Muscle layer of colon (tissue), 2 donors: ENCODE measurements around the gene BOLA2B.
"Not testable (repeated sequence)": the region's sequence is repeated elsewhere in the genome, so short reads cannot be mapped to it uniquely, and the experiment has no call there.

Experiments
- H3K27ac ChIP-seq: one replicate; pipeline ENCODE4 v1.7.0; 2013; ENCODE audit warnings: low read depth, mild to moderate bottlenecking, low read length, moderate library complexity
- H3K27me3 ChIP-seq, 2 donors: one replicate each; pipeline ENCODE4 v1.7.0; 2013; ENCODE audit warnings: low read length in 2 of 2, mild to moderate bottlenecking in 2 of 2; ENCODE audit not compliant: insufficient read depth in 2 of 2, control insufficient read depth in 1 of 2
- H3K36me3 ChIP-seq: one replicate; pipeline ENCODE4 v1.7.0; 2013; ENCODE audit warnings: mild to moderate bottlenecking, low read length; ENCODE audit not compliant: insufficient read depth
- H3K4me1 ChIP-seq: one replicate; pipeline ENCODE4 v1.7.0; 2013; ENCODE audit warnings: mild to moderate bottlenecking, low read length; ENCODE audit not compliant: insufficient read depth
- H3K4me3 ChIP-seq, 2 donors: one replicate each; pipeline ENCODE4 v1.7.0; 2013; ENCODE audit warnings: low read length in 2 of 2, low read depth in 1 of 2, mild to moderate bottlenecking in 1 of 2, moderate library complexity in 1 of 2
- H3K9ac ChIP-seq: one replicate; pipeline ENCODE4 v1.7.0; 2013; ENCODE audit warnings: low read length
- H3K9me3 ChIP-seq: one replicate; pipeline ENCODE4 v1.7.0; 2013; ENCODE audit warnings: mild to moderate bottlenecking, low read length
- donor health status: abdominal sarcoma.
- donor health status: Adenocarcinoma of cecum.

BOLA2B gene

DNA sequence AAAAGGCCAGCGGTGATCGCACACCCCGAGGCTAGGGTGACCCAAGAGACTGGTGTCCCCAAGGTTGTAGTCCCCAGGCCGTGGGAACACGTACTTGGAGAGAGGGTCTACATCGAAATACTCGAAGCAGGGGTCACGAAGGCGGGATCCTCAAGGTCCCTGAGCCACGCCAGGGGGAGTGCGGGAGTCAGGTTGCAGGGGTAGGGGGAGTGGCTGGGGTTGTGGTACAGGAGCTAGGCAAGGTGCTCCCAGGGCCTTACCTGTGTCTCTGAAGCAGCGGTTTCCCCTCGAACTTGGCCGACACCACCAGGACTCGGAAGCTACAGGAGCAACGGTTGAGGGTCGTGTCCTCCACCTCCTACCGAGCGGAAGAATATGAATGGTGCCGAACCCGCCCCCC, 368 bp downstream of the BOLA2B start:
- not testable (repeated sequence) for H3K4me3 ChIP-seq, H3K9ac ChIP-seq, H3K4me1 ChIP-seq, H3K9me3 ChIP-seq, H3K27ac ChIP-seq, H3K27me3 ChIP-seq, H3K36me3 ChIP-seq

DNA sequence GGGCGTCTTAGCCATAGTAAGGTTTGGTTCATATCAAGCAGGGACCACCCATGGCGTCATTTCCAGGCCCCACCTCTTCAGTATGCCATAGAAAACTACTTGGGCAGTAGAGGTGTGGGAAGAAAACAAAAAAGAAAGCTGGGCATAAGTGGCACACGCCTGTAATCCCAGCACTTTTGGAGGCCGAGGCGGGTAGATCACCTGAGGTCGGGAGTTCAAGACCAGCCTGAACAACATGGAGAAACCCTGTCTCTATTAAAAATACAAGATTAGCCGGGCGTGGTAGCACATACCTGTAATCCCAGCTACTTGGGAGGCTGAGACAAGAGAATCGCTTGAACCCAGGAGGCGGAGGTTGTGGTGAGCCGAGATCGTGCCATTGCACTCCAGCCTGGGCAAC, 2.3 kb downstream of the BOLA2B start:
- not testable (repeated sequence) for H3K9me3 ChIP-seq, H3K36me3 ChIP-seq, H3K4me3 ChIP-seq, H3K27me3 ChIP-seq, H3K4me1 ChIP-seq, H3K9ac ChIP-seq, H3K27ac ChIP-seq

DNA sequence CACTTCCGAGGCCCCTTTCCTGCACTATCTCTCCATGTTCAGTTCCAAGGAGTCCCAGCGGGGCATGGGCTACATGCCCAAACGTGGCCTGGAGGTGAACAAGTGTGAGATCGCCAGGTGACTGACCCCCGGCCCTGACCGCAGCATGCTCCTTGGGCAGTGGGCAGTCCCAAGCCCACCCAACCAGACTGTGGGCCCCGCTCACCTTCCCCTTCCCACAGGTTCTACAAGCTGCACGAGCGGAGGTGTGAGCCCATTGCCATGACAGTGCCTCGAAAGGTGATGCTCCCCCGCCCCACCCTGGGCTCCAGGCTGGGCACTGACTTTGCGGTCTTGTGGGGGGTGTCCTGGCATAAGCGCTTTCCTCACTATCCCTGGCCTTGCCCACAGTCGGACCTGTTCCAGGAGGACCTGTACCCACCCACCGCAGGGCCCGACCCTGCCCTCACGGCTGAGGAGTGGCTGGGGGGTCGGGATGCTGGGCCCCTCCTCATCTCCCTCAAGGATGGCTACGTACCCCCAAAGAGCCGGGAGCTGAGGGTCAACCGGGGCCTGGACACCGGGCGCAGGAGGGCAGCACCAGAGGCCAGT, 5.4 kb downstream of the BOLA2B start:
- H3K27ac ChIP-seq, result no peak overlapping the region
- no peaks in the 10 kb centered on the region for H3K27me3 ChIP-seq
- no peaks in the 10 kb centered on the region for H3K36me3 ChIP-seq
- no peak overlapping the region for H3K4me3 ChIP-seq
- no peak overlapping the region for H3K9ac ChIP-seq
- no peaks in the 10 kb centered on the region for H3K9me3 ChIP-seq
- no peaks in the 10 kb centered on the region for H3K4me1 ChIP-seq

DNA sequence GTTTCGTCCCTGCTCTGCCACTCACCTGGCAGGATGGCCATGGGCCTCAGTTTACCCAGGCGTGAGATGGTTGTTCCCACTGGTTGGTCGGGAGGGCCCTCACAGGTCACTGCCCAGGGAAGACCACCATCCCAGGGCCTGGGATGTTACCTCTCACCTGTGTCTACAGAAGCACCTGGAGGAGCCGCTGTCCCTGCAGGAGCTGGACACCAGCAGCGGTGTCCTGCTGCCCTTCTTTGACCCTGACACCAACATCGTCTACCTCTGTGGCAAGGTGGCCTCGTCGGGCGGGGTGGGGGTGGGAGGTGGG, 6.0 kb downstream of the BOLA2B start:
- H3K9ac ChIP-seq, result no peak overlapping the region
- no peak overlapping the region for H3K4me3 ChIP-seq
- H3K9me3 ChIP-seq, result no peaks in the 10 kb centered on the region
- H3K4me1 ChIP-seq, result no peaks in the 10 kb centered on the region
- H3K27me3 ChIP-seq, result no peaks in the 10 kb centered on the region
- H3K27ac ChIP-seq, result no peak overlapping the region
- H3K36me3 ChIP-seq, result no peaks in the 10 kb centered on the region

DNA sequence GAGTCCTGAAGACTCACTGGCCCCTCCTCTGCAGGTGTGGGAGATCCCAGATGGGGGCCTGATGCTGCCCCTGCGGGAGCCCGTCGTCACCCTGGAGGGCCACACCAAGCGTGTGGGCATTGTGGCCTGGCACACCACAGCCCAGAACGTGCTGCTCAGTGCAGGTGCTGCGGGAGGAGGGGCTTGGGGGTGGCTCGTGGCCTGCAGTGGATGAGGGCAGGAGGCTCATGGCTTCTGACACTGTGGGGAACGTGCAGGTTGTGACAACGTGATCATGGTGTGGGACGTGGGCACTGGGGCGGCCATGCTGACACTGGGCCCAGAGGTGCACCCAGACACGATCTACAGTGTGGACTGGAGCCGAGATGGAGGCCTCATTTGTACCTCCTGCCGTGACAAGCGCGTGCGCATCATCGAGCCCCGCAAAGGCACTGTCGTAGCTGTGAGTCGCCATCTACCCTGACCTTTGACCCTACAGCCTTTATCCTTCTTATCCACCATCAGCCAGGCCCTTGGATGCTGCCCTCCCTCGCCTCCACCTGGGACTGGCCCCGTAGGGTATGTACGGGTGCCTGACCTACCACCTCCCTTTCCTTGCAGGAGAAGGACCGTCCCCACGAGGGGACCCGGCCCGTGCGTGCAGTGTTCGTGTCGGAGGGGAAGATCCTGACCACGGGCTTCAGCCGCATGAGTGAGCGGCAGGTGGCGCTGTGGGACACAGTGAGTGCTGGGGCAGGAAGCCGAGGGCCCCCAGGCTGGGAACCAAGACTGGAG, 6.5 kb downstream of the BOLA2B start:
- no peaks in the 10 kb centered on the region for H3K9me3 ChIP-seq
- H3K4me3 ChIP-seq, result no peak overlapping the region
- H3K27me3 ChIP-seq, result no peaks in the 10 kb centered on the region
- no peak overlapping the region for H3K27ac ChIP-seq
- H3K36me3 ChIP-seq, result no peaks in the 10 kb centered on the region
- no peak overlapping the region for H3K9ac ChIP-seq
- H3K4me1 ChIP-seq, result no peaks in the 10 kb centered on the region

DNA sequence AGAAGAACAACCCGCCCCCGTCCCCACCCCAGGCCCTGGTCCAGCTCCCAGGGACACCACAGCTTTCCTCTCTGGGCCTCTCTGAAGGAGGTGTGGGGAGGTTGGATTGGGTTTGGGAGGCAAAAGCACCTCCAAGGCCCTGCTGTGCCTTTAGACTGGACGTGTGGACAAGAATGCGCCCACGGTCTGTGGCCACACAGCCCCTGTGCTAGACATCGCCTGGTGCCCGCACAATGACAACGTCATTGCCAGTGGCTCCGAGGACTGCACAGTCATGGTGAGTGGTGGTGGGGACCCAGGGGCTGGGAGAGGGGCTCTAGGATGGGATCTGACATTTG, 7.1 kb downstream of the BOLA2B start:
- no peak overlapping the region for H3K4me3 ChIP-seq
- no peaks in the 10 kb centered on the region for H3K9me3 ChIP-seq
- H3K36me3 ChIP-seq, result no peaks in the 10 kb centered on the region
- H3K27ac ChIP-seq, result no peak overlapping the region
- no peak overlapping the region for H3K9ac ChIP-seq
- H3K4me1 ChIP-seq, result no peaks in the 10 kb centered on the region
- H3K27me3 ChIP-seq, result no peaks in the 10 kb centered on the region

DNA sequence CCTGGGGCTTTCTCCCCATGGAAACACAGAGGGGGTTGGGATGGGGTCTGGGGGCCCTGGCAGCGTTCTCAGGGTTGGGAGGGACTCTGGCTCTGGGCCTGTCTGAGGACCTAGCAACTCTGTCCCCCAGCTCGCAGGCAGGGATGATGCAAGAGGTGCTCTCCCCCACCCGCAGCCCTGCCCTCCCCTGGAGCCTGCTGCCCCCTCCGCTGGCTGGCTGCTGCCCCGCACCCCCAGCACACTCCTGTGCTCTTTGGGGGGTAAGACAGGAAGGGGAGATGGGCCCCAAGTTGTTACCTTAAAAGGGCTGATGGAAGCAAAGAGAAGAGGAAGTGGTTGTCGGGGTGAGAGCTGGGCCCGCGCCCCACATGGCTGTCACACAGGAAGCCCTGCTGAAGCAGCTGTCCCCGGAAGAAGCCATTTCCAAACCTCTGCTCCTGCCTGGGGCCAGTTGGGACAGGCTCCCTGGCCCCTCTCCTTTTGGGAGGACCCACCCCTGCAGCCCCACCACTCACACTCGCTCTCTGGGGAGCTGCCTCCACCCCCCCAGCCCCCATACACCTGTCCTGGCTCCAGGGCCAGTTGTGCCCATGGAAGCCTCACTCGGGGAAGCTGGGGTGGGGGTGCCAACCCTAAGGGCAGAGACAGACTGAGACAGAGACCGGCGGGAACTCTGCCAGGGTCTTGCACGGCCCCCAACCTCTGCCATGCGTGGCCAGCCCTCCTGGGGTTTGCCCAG, 7.6 kb downstream of the BOLA2B start:
- no peaks in the 10 kb centered on the region for H3K4me1 ChIP-seq
- H3K27me3 ChIP-seq, result no peaks in the 10 kb centered on the region
- no peak overlapping the region for H3K4me3 ChIP-seq
- H3K9ac ChIP-seq, result no peak overlapping the region
- no peak overlapping the region for H3K27ac ChIP-seq
- H3K36me3 ChIP-seq, result no peaks in the 10 kb centered on the region
- H3K9me3 ChIP-seq, result no peaks in the 10 kb centered on the region

DNA sequence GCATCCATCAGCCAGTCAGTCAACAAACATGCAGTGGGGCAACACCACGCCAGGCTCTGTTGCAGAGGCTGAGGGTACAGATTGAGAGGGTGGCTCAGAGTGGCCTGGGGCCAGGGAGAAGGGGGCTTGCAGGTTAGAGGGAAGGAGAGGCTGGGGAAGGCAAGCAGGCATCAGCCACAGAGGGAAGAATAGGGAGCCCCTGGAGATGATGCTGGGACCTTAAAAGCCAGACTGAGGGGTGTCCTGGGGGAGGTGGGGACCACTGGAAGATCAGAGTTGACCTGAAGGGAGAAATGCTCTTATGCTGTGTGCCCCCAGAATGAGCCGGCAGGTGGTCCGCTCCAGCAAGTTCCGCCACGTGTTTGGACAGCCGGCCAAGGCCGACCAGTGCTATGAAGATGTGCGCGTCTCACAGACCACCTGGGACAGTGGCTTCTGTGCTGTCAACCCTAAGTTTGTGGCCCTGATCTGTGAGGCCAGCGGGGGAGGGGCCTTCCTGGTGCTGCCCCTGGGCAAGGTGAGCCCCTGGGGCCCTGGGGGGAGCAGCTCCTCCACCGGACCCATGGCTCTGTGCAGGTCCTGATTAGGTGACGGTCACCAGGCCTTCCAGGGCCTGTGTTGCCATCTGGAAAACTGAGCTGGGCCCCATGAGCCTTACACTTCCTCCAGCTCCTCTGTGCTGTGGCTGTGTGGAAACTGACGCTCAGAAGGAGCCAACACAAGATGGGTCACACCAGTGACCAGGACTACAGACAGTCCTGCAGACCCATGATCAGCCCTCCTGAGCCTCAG, 8.4 kb downstream of the BOLA2B start:
- H3K4me1 ChIP-seq, result no peaks in the 10 kb centered on the region
- H3K9ac ChIP-seq, result no peak overlapping the region
- no peak overlapping the region for H3K4me3 ChIP-seq

DNA sequence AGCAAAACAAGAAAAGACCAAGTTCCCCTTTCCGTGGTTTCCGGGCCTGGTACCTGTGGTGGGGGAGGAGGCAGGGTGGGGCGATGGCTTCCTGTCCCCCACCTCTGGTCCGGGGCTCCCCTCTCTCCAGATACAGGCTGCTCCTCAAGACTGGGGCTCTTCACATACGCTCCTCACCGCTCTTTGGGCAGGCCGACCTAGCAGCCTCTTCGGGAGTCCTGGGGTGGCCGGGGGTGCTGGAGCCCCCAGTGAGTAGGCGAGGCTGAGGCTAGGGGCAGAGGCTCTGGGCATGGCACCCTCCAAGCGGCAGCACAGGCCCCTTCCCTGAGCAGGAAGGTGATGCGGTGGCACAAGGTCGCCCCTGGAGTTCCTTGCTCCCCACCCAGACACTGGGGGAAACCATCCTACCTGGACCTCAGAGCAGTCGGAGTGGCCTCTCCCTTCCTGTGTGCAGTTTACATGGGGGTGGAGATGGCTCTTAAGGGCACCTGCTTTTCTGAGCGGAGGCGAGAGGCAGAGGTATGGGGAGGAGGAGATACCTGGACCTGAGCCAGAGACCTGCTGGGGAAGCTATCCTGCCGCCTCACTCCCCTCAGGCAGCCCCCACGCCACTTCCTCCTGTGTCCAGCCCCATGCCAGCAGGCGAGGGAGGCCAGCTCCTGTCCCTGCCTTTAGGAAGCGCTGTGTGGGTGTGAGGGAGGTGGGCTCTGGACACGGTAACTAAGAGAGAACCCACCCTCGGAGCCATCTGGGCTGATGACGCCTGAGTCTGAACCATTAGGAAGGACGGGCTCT, 9.2 kb downstream of the BOLA2B start:
- Histone ChIP-seq H3K9me3 (no peaks in the 10 kb centered on the region), H3K4me3 (peak overlapping the region in 1 of 2 donors; percentile 32), H3K27me3 (no peaks in the 10 kb centered on the region), H3K27ac (no peak overlapping the region), H3K9ac (no peak overlapping the region), H3K4me1 (no peaks in the 10 kb centered on the region), H3K36me3 (no peaks in the 10 kb centered on the region)

More for the DNA sequence above, 8.4 kb downstream of the BOLA2B start:
- Histone ChIP-seq H3K27ac (no peak overlapping the region), H3K9me3 (no peaks in the 10 kb centered on the region), H3K36me3 (no peaks in the 10 kb centered on the region), H3K27me3 (no peaks in the 10 kb centered on the region)

DNA sequence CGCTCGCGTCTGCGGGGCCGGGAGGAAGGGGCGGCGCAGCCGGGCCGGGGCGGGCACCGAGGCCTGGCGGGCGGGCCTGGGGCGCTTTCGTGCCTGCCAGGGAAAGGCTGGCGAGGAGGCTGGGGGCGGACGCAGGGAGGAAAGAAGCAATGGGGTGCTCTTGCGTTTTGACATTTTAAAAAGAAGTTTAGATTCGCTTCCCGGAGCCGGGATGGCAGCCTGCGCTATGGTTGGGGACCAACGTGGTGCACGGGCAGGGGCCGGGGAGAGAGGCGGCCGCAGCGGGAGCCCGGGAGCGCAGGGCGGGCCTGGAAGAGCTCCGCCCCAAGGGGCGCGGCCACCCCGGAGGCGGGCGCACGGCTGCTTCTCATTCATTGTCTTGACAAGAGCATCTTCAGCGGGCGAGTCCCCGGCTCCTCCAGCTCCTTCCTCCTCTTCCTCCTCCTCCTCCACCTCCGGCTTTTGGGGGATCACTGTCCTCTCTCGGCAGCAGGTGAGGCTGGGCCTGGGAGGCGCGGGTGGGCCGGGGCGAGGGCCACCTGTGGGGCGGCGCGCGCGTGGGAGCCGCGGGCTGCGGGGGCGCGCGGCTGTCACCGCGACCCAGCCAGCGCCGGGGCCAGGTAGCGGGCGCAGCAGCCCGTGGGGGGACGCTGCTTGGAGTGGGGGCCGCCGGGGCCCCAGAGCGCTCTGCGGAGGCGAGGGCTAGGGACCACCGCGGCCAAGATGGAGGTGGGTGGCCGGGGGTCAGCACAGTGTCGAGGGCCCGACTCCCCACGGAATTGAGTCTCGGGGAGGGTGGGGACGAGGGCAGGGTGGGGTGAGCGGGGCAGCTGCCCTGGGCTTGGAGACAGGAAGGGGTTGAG, 10.0 kb downstream of the BOLA2B start, which contains the start of gene CORO1A:
CORO1A (plus strand) TSS at position 370 of the 863 bp plus-strand sequence. CDS start 1,608 bp downstream, outside the sequence.
- Histone ChIP-seq H3K27ac (peak within 1 kb of the TSS; percentile 75), H3K4me1 (no peaks in the 10 kb centered on the region), H3K4me3 (peak within 1 kb of the TSS; percentile 45 to 50), H3K9ac (peak within 1 kb of the TSS; percentile 28), H3K9me3 (no peaks in the 10 kb centered on the region), H3K36me3 (no peaks in the 10 kb centered on the region), H3K27me3 (no peaks in the 10 kb centered on the region)
